CD4-positive, alpha-beta T cell treated with Interleukin-6 for 4 hours (primary cell): ENCODE results near the gene FCRL4.
"Not testable (repeated sequence)": the region's sequence is repeated elsewhere in the genome, so short reads cannot be mapped to it uniquely, and the experiment has no call there.

Experiments used
- DNase-seq: peaks from one replicate; pipeline ENCODE4 v3.0.0-alpha.2; 2020; ENCODE audit warnings: mixed read lengths

FCRL4 gene

GRCh38 chr1:157551694-157552693 lies 45.9 kb downstream of the FCRL4 start, which contains the start of gene FCRL5:
Gene FCRL5, minus strand, starts transcription at chr1:157552515. Its CDS starts 153 bp downstream, at chr1:157552362.
- no peak for DNase-seq

- DNase-seq: not testable (repeated sequence)
These were observed 49.8 kb downstream of the FCRL4 start for GRCh38 chr1:157548081-157548480.

- no peak for DNase-seq
These were observed 55.2 kb downstream of the FCRL4 start for GRCh38 chr1:157542676-157543075.

- no peak for DNase-seq
These were observed 57.0 kb downstream of the FCRL4 start for GRCh38 chr1:157540852-157541251.

- DNase-seq: no peak
These were observed 57.6 kb downstream of the FCRL4 start for GRCh38 chr1:157540160-157540748.

GRCh38 chr1:157539568-157539967 lies 58.3 kb downstream of the FCRL4 start:
- DNase-seq: no peak

- no peak for DNase-seq
These were observed 65.3 kb downstream of the FCRL4 start for GRCh38 chr1:157532569-157532968.

GRCh38 chr1:157523774-157524493 lies 74.0 kb downstream of the FCRL4 start:
- no peak for DNase-seq
